Upper lobe of right lung (tissue), 1 donor: ENCODE measurements around the gene ZNF772. TPM values are rescaled to one million over a fixed set of nuclear protein-coding genes. Genes with fewer than 3 reads are reported as not detected.
"Not testable (repeated sequence)": the region's sequence is repeated elsewhere in the genome, so short reads cannot be mapped to it uniquely, and the experiment has no call there.

ENCODE experiments used
- ATAC-seq: fragments of 200-7000 bp; cut with Tn5 transposase; one replicate; pipeline ENCODE4 v1.9.1; 2020; ENCODE audit warnings: mild to moderate bottlenecking, moderate library complexity
- DNase-seq: peaks from one replicate; pipeline ENCODE4 v3.0.0-alpha.2; 2020
- H3K27ac ChIP-seq: fragments of 200-600 bp; one replicate; pipeline ENCODE4 v1.8.0; 2022
- H3K27me3 ChIP-seq: fragments of 200-600 bp; one replicate; pipeline ENCODE4 v1.8.0; 2022; ENCODE audit warnings: mild to moderate bottlenecking
- H3K36me3 ChIP-seq: fragments of 200-600 bp; one replicate; pipeline ENCODE4 v1.8.0; 2022
- H3K4me1 ChIP-seq: fragments of 200-600 bp; one replicate; pipeline ENCODE4 v1.8.0; 2022
- H3K4me3 ChIP-seq: fragments of 200-600 bp; one replicate; pipeline ENCODE4 v1.8.0; 2022; ENCODE audit warnings: mild to moderate bottlenecking
- H3K9me3 ChIP-seq: fragments of 200-600 bp; one replicate; pipeline ENCODE4 v1.8.0; 2022
- CTCF ChIP-seq: fragments of 200-600 bp; IDR thresholded peaks from one replicate; pipeline ENCODE4 v1.8.0; 2022; ENCODE audit warnings: antibody characterized with exemption
- intact Hi-C: fragments of 100-400 bp; cut with DNase I; formaldehyde crosslinking; loops from one replicate; pipeline ENCODE4 v1.11.0; 2022
- total RNA-seq: library from RNA; stranded (reverse); fragmentation: NEBNext Ultra II Directional; extraction: Animal tissue kit (Norgen Biotek cat#: 25700); gene quantifications from one replicate; pipeline ENCODE4 v1.2.1, GENCODE V29; 2021
- donor health status: DM: no; HTN: yes; CAD: no; lungs with severe emphysema.

Gene ZNF772
- total RNA-seq, 1 donor from 2014 or later: 6.6 TPM

DNA sequence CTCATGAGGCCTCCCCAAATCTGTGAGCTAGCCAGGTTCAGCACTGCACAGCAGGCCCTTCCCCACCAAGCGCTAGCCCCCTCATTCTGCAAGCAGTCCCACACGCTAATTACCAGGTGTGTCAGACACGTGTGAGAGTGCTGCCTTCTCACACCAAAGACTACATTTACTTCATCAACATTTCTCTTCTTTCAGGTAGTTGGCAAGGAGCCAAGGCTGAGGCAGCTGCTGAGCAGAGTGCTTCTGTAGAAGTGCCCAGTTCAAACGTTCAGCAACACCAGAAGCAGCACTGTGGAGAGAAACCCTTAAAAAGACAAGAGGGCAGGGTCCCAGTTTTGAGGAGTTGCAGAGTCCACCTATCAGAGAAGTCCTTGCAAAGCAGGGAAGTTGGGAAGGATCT is 28.8 kb upstream of the ZNF772 start:
- no peak for TF ChIP-seq CTCF
- no peaks in the 10 kb centered on the region for H3K4me1 ChIP-seq
- intact Hi-C loops: no loop called here
- no peak overlapping the region for H3K4me3 ChIP-seq
- DNase-seq (no peak), ATAC-seq (no peak)
- H3K9me3 ChIP-seq: peaks cover 7% of the 10 kb centered on the region
- H3K36me3 ChIP-seq: peaks cover 29% of the 10 kb centered on the region
- H3K27me3 ChIP-seq: no peaks in the 10 kb centered on the region
- no peak overlapping the region for H3K27ac ChIP-seq

DNA sequence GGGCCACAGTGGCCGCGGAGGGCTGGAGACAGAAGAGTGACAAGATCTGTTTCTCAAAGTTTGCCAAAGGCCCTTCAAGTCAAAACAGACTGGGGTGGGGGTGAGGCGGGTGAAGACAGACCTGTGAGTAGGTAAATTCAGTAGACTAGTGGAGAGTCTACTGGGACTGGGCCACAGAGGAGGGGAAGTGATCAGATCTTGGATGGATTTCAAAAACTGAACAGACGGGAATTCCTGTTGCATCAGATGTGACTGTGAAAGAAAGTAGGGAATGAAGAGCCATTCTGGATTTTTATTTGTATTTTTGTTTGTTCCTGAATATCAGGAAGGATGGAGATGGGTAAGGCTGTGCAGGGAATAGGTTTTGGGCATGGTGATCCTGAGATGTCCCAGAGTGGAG is 23.0 kb upstream of the ZNF772 start:
- H3K9me3 ChIP-seq, H3K27ac ChIP-seq, H3K4me1 ChIP-seq, ATAC-seq, H3K36me3 ChIP-seq, H3K27me3 ChIP-seq, DNase-seq, intact Hi-C loops: not testable (repeated sequence)
- peak overlapping the region; percentile 87 for H3K4me3 ChIP-seq

- intact Hi-C loops, H3K27me3 ChIP-seq, H3K9me3 ChIP-seq, H3K4me1 ChIP-seq, H3K36me3 ChIP-seq: not testable (repeated sequence)
- Histone ChIP-seq H3K27ac (peak within 1 kb of the TSS; percentile 91), H3K4me3 (peak within 1 kb of the TSS; percentile 87)
- ATAC-seq: peak; percentile 100
- DNase-seq: peak; percentile 98
Observed at GRCh38 chr19:57499680-57500395, 22.5 kb upstream of the ZNF772 start, which contains the start of gene ZNF773. TSS of gene ZNF773 (plus strand) at chr19:57499938. CDS start at chr19:57500081, 143 bp downstream.

DNA sequence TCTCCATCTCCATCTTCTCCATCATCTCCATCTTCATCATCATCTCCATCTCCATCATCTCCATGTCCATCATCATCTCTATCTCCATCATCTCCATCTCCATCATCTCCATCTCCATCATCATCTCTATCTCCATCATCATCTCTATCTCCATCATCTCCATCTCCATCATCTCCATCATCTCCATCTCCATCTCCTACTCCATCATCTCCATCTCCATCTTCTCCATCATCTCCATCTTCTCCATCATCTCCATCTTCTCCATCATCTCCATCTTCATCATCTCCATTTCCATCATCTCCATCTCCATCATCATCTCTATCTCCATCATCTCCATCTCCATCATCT is 21.9 kb upstream of the ZNF772 start:
- ATAC-seq, H3K4me3 ChIP-seq, intact Hi-C loops, H3K4me1 ChIP-seq, DNase-seq, H3K27ac ChIP-seq, H3K9me3 ChIP-seq, H3K36me3 ChIP-seq, H3K27me3 ChIP-seq: not testable (repeated sequence)

GRCh38 chr19:57488299-57488644 is 10.9 kb upstream of the ZNF772 start:
- ATAC-seq, DNase-seq, H3K27me3 ChIP-seq, H3K4me1 ChIP-seq, H3K9me3 ChIP-seq, H3K27ac ChIP-seq, intact Hi-C loops: not testable (repeated sequence)
- H3K36me3 ChIP-seq: peaks cover 21% of the 10 kb centered on the region
- H3K4me3 ChIP-seq: peak overlapping the region; percentile 19

GRCh38 chr19:57487477-57488298 is 10.3 kb upstream of the ZNF772 start, which contains the start of gene ZNF419:
TSS of gene ZNF419 (plus strand) at chr19:57487750. CDS start at chr19:57487951, 201 bp downstream.
- peak within 1 kb of the TSS; percentile 97 for H3K4me3 ChIP-seq
- intact Hi-C loops, H3K4me1 ChIP-seq, H3K27me3 ChIP-seq, H3K9me3 ChIP-seq: not testable (repeated sequence)
- peak; percentile 97 for DNase-seq
- ATAC-seq: peak; percentile 99
- H3K36me3 ChIP-seq: peaks cover 16% of the 10 kb centered on the region
- peak within 1 kb of the TSS; percentile 88 for H3K27ac ChIP-seq

DNA sequence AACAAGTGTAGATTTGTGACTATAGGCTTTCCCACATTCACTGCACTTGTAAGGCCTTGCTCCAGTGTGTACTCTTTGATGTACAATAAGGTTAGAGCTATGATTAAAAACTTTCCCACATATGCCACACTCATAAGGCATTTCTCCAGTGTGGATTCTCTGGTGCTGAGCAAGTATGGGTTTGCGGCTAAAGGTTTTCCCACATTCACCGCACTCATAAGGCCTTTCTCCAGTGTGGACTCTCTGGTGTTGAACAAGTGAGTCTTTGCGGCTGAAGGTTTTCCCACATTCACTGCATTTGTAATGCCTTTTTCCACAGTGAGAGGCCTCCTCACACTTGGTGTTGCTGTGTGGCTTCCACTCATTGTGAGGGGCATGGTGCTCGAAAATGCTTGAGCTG is 3.7 kb downstream of the ZNF772 start:
- H3K27me3 ChIP-seq: no peaks in the 10 kb centered on the region
- no peak overlapping the region for H3K27ac ChIP-seq
- DNase-seq: no peak
- peaks cover 12% of the 10 kb centered on the region for H3K36me3 ChIP-seq
- intact Hi-C loops: no loop called here
- H3K9me3 ChIP-seq: peaks cover 71% of the 10 kb centered on the region
- H3K4me3 ChIP-seq: no peak overlapping the region
- TF ChIP-seq CTCF: no peak
- ATAC-seq: no peak
- H3K4me1 ChIP-seq: no peaks in the 10 kb centered on the region

DNA sequence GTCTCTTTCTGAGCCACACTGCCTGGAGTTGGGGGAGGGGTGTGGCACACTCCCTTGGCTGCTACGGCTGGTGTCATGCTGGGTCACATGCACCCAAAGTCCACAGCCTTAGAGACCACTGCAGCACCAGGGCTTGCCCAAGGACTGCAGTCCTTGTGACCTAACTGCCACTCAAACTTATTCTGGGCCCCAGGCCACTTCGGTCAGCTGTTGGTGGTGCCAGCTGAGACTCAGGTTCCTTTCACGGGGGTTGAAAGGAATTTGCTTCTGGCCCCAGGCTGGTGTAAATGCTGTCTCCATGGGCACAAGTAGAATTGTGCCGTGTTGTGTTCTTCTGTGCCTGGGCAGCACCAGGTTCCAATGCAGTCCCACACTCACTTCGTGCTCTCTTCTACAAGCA is 10.9 kb downstream of the ZNF772 start:
- Histone ChIP-seq H3K4me3 (no peak overlapping the region), H3K36me3 (no peaks in the 10 kb centered on the region), H3K4me1 (no peaks in the 10 kb centered on the region), H3K27me3 (no peaks in the 10 kb centered on the region), H3K27ac (no peak overlapping the region), H3K9me3 (peaks cover 75% of the 10 kb centered on the region)
- intact Hi-C loops: no loop called here
- DNase-seq (no peak), ATAC-seq (no peak)
- TF ChIP-seq CTCF: no peak
